Measurements from ENCODE around the gene HOXC5. TPM values are rescaled to one million over a fixed set of nuclear protein-coding genes. Genes with fewer than 3 reads are reported as not detected.

Gene HOXC5
- total RNA-seq, 1 experiment from 2014 or later: not detected

GRCh38 chr12:54038284-54038870, 5.5 kb downstream of the HOXC5 start:
- TF ChIP-seq, protein P1, sequence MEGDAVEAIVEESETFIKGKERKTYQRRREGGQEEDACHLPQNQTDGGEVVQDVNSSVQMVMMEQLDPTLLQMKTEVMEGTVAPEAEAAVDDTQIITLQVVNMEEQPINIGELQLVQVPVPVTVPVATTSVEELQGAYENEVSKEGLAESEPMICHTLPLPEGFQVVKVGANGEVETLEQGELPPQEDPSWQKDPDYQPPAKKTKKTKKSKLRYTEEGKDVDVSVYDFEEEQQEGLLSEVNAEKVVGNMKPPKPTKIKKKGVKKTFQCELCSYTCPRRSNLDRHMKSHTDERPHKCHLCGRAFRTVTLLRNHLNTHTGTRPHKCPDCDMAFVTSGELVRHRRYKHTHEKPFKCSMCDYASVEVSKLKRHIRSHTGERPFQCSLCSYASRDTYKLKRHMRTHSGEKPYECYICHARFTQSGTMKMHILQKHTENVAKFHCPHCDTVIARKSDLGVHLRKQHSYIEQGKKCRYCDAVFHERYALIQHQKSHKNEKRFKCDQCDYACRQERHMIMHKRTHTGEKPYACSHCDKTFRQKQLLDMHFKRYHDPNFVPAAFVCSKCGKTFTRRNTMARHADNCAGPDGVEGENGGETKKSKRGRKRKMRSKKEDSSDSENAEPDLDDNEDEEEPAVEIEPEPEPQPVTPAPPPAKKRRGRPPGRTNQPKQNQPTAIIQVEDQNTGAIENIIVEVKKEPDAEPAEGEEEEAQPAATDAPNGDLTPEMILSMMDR (conservative IDR thresholded peaks at IDR 0.05): no peak
- no peak for DNase-seq
- Histone ChIP-seq H3K4me1 (ENCODE audit: insufficient read depth, low read length) (no peaks in the 10 kb centered on the region), H3K14ac (ENCODE audit: insufficient read depth, low read length) (no peak overlapping the region), H4K91ac (ENCODE audit: insufficient read length, low read depth, low read length) (no peak overlapping the region), H4K5ac (ENCODE audit: insufficient read length, low read depth, low read length) (no peak overlapping the region), H3K9me3 (ENCODE audit: control insufficient read depth, low read depth, low read length) (no peaks in the 10 kb centered on the region), H3K23me2 (ENCODE audit: insufficient read length, low read depth, low read length, poor library complexity, severe bottlenecking) (no peaks in the 10 kb centered on the region), H3K79me2 (ENCODE audit: insufficient read depth, low read length) (no peaks in the 10 kb centered on the region), H3K27ac (ENCODE audit: insufficient read length, low read depth, low read length) (no peak overlapping the region), H2BK15ac (ENCODE audit: low read depth, low read length) (no peak overlapping the region), H3K4ac (ENCODE audit: low read depth, low read length) (no peak overlapping the region), H2AK5ac (ENCODE audit: insufficient read length, low read length) (no peak overlapping the region), H2BK20ac (ENCODE audit: low read depth, low read length, poor library complexity, severe bottlenecking) (no peak overlapping the region), H3K9ac (ENCODE audit: extremely low read depth, insufficient read length, low read length) (no peak overlapping the region), H4K20me1 (ENCODE audit: control insufficient read depth, insufficient read depth, insufficient read length) (no peaks in the 10 kb centered on the region), H3K23ac (ENCODE audit: insufficient read length, low read depth, low read length) (no peak overlapping the region), H3K18ac (ENCODE audit: insufficient read length, low read depth, low read length) (no peak overlapping the region), H3K79me1 (ENCODE audit: insufficient read depth, low read depth, low read length, poor library complexity, severe bottlenecking) (no peaks in the 10 kb centered on the region), H3K4me2 (ENCODE audit: insufficient read depth, insufficient read length, low read length) (no peak overlapping the region), H2BK5ac (ENCODE audit: insufficient read length, low read length) (no peak overlapping the region), H2AFZ (ENCODE audit: low read length) (no peak overlapping the region), H3T11ph (ENCODE audit: low read length) (no peak overlapping the region), H4K8ac (replicated peaks; ENCODE audit: insufficient read length, low read depth, low read length) (no peak overlapping the region), H3K56ac (ENCODE audit: insufficient read length, low read depth, low read length) (no peak overlapping the region), H3K27me3 (ENCODE audit: insufficient read depth, low read length) (peaks cover 100% of the 10 kb centered on the region), H2BK120ac (ENCODE audit: low read depth, low read length, poor library complexity, severe bottlenecking) (no peak overlapping the region), H2BK12ac (ENCODE audit: insufficient read length, low read depth, low read length) (no peak overlapping the region)
- H3K9me3 Mint-ChIP-seq: peaks cover 7 to 8% of the 10 kb centered on the region in 2 experiments; a peak in 3 of 5 replicates
- no peak overlapping the region for H3K27ac Mint-ChIP-seq
- H3K36me3 Mint-ChIP-seq (ENCODE audit: insufficient read depth in 1 of 3, low read depth in 3 of 3): peaks cover 0 to 6% (median 0%) of the 10 kb centered on the region in 3 experiments; a peak in 2 of 7 replicates
- no peak overlapping the region for H3K4me3 Mint-ChIP-seq
- H3K4me1 Mint-ChIP-seq: peaks cover 3 to 12% of the 10 kb centered on the region in 2 experiments; a peak in 3 of 4 replicates
- H3K27me3 Mint-ChIP-seq (ENCODE audit: low read depth): peaks cover 99% of the 10 kb centered on the region
- WGBS (ENCODE audit: extremely low coverage, insufficient read length, low lambda C conversion rate): no CpG with 5 or more reads among the region's 5 CpGs
